Activated CD4-positive, alpha-beta T cell treated with anti-CD3 and anti-CD28 coated beads, Interleukin-2, amount 10 ng/mL, durations not matched to agents 24 days and 14 days (primary cell): Measurements from ENCODE around the gene CALM1. TPM values are rescaled to one million over a fixed set of nuclear protein-coding genes. Genes with fewer than 3 reads are reported as not detected.

Experiments used
- DNase-seq: peaks from one replicate; pipeline ENCODE4 v3.0.0; 2022
- H3K27ac Mint-ChIP-seq: one replicate; pipeline ENCODE4 v1.8.0; 2022; ENCODE audit warnings: mild to moderate bottlenecking, mixed read lengths
- H3K27me3 Mint-ChIP-seq: one replicate; pipeline ENCODE4 v1.8.0; 2022; ENCODE audit warnings: mixed read lengths
- H3K36me3 Mint-ChIP-seq: one replicate; pipeline ENCODE4 v1.8.0; 2022; ENCODE audit warnings: low read depth, mild to moderate bottlenecking, mixed read lengths
- H3K4me1 Mint-ChIP-seq: one replicate; pipeline ENCODE4 v1.8.0; 2021; ENCODE audit warnings: mixed read lengths
- H3K4me3 Mint-ChIP-seq: one replicate; pipeline ENCODE4 v1.8.0; 2022; ENCODE audit warnings: mild to moderate bottlenecking, moderate library complexity, mixed read lengths
- H3K9me3 Mint-ChIP-seq: one replicate; pipeline ENCODE4 v1.8.0; 2021; ENCODE audit warnings: mixed read lengths
- intact Hi-C: fragments of 100-400 bp; cut with micrococcal nuclease; formaldehyde crosslinking; loops from one replicate; pipeline ENCODE4 v1.15.1; 2023
- total RNA-seq: library from RNA; stranded (reverse); gene quantifications from 2 replicates; pipeline ENCODE4 v1.2.3, GENCODE V29; 2022

The CALM1 gene
- total RNA-seq, 1 donor from 2014 or later, result 471 TPM

- Mint-ChIP-seq H3K4me1 (no peaks in the 10 kb centered on the region), H3K27ac (no peak overlapping the region), H3K36me3 (no peaks in the 10 kb centered on the region), H3K27me3 (peaks cover 7% of the 10 kb centered on the region), H3K4me3 (no peak overlapping the region), H3K9me3 (no peaks in the 10 kb centered on the region)
- intact Hi-C loops, result no loop called here
- DNase-seq, result no peak
Measured at GRCh38 chr14:90375934-90376333, 20.9 kb upstream of the CALM1 start.

GRCh38 chr14:90378249-90378648 is 18.6 kb upstream of the CALM1 start:
- DNase-seq, result no peak
- Mint-ChIP-seq H3K9me3 (no peaks in the 10 kb centered on the region), H3K27me3 (peaks cover 2% of the 10 kb centered on the region), H3K4me1 (no peaks in the 10 kb centered on the region), H3K27ac (no peak overlapping the region), H3K4me3 (no peak overlapping the region), H3K36me3 (no peaks in the 10 kb centered on the region)
- intact Hi-C loops, result no loop called here

GRCh38 chr14:90379106-90379505 is 17.7 kb upstream of the CALM1 start:
- intact Hi-C loops, result no loop called here
- Mint-ChIP-seq H3K27me3 (no peaks in the 10 kb centered on the region), H3K27ac (no peak overlapping the region), H3K4me1 (no peaks in the 10 kb centered on the region), H3K4me3 (no peak overlapping the region), H3K36me3 (no peaks in the 10 kb centered on the region), H3K9me3 (no peaks in the 10 kb centered on the region)
- no peak for DNase-seq

- Mint-ChIP-seq H3K27me3 (no peaks in the 10 kb centered on the region), H3K4me3 (no peak overlapping the region), H3K9me3 (no peaks in the 10 kb centered on the region), H3K36me3 (no peaks in the 10 kb centered on the region), H3K4me1 (peaks cover 4% of the 10 kb centered on the region), H3K27ac (no peak overlapping the region)
- DNase-seq, result no peak
- intact Hi-C loops, result loop anchor here (5.0 kb wide), 3 partner anchors 104 to 1661 kb away; partner anchors contain the start of genes PPP4R3A and TRIP11
Measured at GRCh38 chr14:90381011-90381786, 15.6 kb upstream of the CALM1 start.

GRCh38 chr14:90381999-90382451 is 14.8 kb upstream of the CALM1 start:
- Mint-ChIP-seq H3K4me3 (no peak overlapping the region), H3K27me3 (no peaks in the 10 kb centered on the region), H3K9me3 (no peaks in the 10 kb centered on the region), H3K4me1 (peaks cover 6% of the 10 kb centered on the region), H3K27ac (no peak overlapping the region), H3K36me3 (no peaks in the 10 kb centered on the region)
- no peak for DNase-seq
- intact Hi-C loops, result loop anchor here (2.0 to 5.0 kb wide), 4 partner anchors 105 to 1660 kb away; partner anchors contain the start of genes PPP4R3A, RPS6KA5 and TRIP11

- intact Hi-C loops, result loop anchor here (1.0 to 5.0 kb wide), 6 partner anchors 15 to 1660 kb away; partner anchors contain the start of genes CALM1, NRDE2, PPP4R3A and RPS6KA5
- peak; percentile 90 for DNase-seq
- H3K9me3 Mint-ChIP-seq, result no peaks in the 10 kb centered on the region
Measured at GRCh38 chr14:90382491-90383125, 14.2 kb upstream of the CALM1 start.

GRCh38 chr14:90383126-90383730 is 13.6 kb upstream of the CALM1 start:
- no peaks in the 10 kb centered on the region for H3K36me3 Mint-ChIP-seq
- no peaks in the 10 kb centered on the region for H3K9me3 Mint-ChIP-seq
- peaks cover 6% of the 10 kb centered on the region for H3K4me1 Mint-ChIP-seq
- no peak overlapping the region for H3K4me3 Mint-ChIP-seq
- no peak overlapping the region for H3K27ac Mint-ChIP-seq
- no peaks in the 10 kb centered on the region for H3K27me3 Mint-ChIP-seq
- intact Hi-C loops, result loop anchor here (1.0 to 5.0 kb wide), 6 partner anchors 14 to 1659 kb away; partner anchors contain the start of genes CALM1, NRDE2, PPP4R3A and RPS6KA5
- peak; percentile 99 for DNase-seq

More at GRCh38 chr14:90382491-90383125, 14.2 kb upstream of the CALM1 start:
- Mint-ChIP-seq H3K4me1 (peaks cover 6% of the 10 kb centered on the region), H3K4me3 (no peak overlapping the region), H3K27ac (no peak overlapping the region), H3K27me3 (no peaks in the 10 kb centered on the region), H3K36me3 (no peaks in the 10 kb centered on the region)

- peaks cover 13% of the 10 kb centered on the region for H3K4me1 Mint-ChIP-seq
- no peaks in the 10 kb centered on the region for H3K9me3 Mint-ChIP-seq
- H3K27ac Mint-ChIP-seq, result no peak overlapping the region
- no peaks in the 10 kb centered on the region for H3K27me3 Mint-ChIP-seq
- intact Hi-C loops, result loop anchor here (1.0 to 5.0 kb wide), 6 partner anchors 13 to 1658 kb away; partner anchors contain the start of genes CALM1, NRDE2, PPP4R3A and RPS6KA5
- H3K36me3 Mint-ChIP-seq, result no peaks in the 10 kb centered on the region
- no peak overlapping the region for H3K4me3 Mint-ChIP-seq
- DNase-seq, result peak; percentile 90
Measured at GRCh38 chr14:90383731-90384542, 12.9 kb upstream of the CALM1 start.

GRCh38 chr14:90384543-90384911 is 12.3 kb upstream of the CALM1 start:
- peak; percentile 78 for DNase-seq
- Mint-ChIP-seq H3K36me3 (no peaks in the 10 kb centered on the region), H3K9me3 (no peaks in the 10 kb centered on the region), H3K4me1 (peaks cover 17% of the 10 kb centered on the region), H3K4me3 (no peak overlapping the region), H3K27ac (no peak overlapping the region), H3K27me3 (no peaks in the 10 kb centered on the region)
- intact Hi-C loops, result loop anchor here (5.0 kb wide), 3 partner anchors 107 to 1658 kb away; partner anchors contain the start of genes PPP4R3A and TRIP11

GRCh38 chr14:90386321-90386720 is 10.5 kb upstream of the CALM1 start:
- H3K4me3 Mint-ChIP-seq, result no peak overlapping the region
- H3K36me3 Mint-ChIP-seq, result no peaks in the 10 kb centered on the region
- DNase-seq, result no peak
- no peaks in the 10 kb centered on the region for H3K9me3 Mint-ChIP-seq
- H3K4me1 Mint-ChIP-seq, result peaks cover 19% of the 10 kb centered on the region
- H3K27me3 Mint-ChIP-seq, result no peaks in the 10 kb centered on the region
- no peak overlapping the region for H3K27ac Mint-ChIP-seq
- intact Hi-C loops, result no loop called here

- DNase-seq, result no peak
- Mint-ChIP-seq H3K27ac (no peak overlapping the region), H3K9me3 (no peaks in the 10 kb centered on the region), H3K4me3 (no peak overlapping the region), H3K36me3 (no peaks in the 10 kb centered on the region), H3K27me3 (no peaks in the 10 kb centered on the region), H3K4me1 (peaks cover 19% of the 10 kb centered on the region)
- intact Hi-C loops, result no loop called here
Measured at GRCh38 chr14:90387206-90387760, 9.5 kb upstream of the CALM1 start.

- Mint-ChIP-seq H3K9me3 (no peaks in the 10 kb centered on the region), H3K4me3 (no peak overlapping the region), H3K4me1 (peaks cover 19% of the 10 kb centered on the region), H3K27me3 (no peaks in the 10 kb centered on the region), H3K27ac (peak overlapping the region; percentile 20), H3K36me3 (no peaks in the 10 kb centered on the region)
- no peak for DNase-seq
- intact Hi-C loops, result no loop called here
Measured at GRCh38 chr14:90388437-90388836, 8.4 kb upstream of the CALM1 start.

- peaks cover 19% of the 10 kb centered on the region for H3K4me1 Mint-ChIP-seq
- no peaks in the 10 kb centered on the region for H3K27me3 Mint-ChIP-seq
- H3K27ac Mint-ChIP-seq, result peak overlapping the region; percentile 46
- no peaks in the 10 kb centered on the region for H3K36me3 Mint-ChIP-seq
- no peak for DNase-seq
- intact Hi-C loops, result no loop called here
- no peaks in the 10 kb centered on the region for H3K9me3 Mint-ChIP-seq
- no peak overlapping the region for H3K4me3 Mint-ChIP-seq
Measured at GRCh38 chr14:90388982-90389381, 7.8 kb upstream of the CALM1 start.
